ACC112 (cell line): ENCODE measurements around the gene CBFA2T2.
"Not testable (repeated sequence)": the region's sequence is repeated elsewhere in the genome, so short reads cannot be mapped to it uniquely, and the experiment has no call there.

Experiments
- H2AFZ ChIP-seq: fragments of 200-600 bp; sonication (generic); one replicate; pipeline ENCODE4 v1.6.0; 2017; ENCODE audit warnings: antibody characterized with exemption, low read length; ENCODE audit not compliant: unreplicated experiment
- H3K27ac ChIP-seq: fragments of 200-600 bp; sonication (generic); 2 replicates; pipeline ENCODE4 v1.5.1; 2014; ENCODE audit warnings: low read depth, mild to moderate bottlenecking, antibody characterized with exemption, low read length, moderate library complexity
- H3K27me3 ChIP-seq: fragments of 200-600 bp; sonication (generic); 2 replicates; pipeline ENCODE4 v1.6.1; 2014; ENCODE audit warnings: mild to moderate bottlenecking, antibody characterized with exemption, low read length, moderate library complexity, mixed read lengths; ENCODE audit not compliant: insufficient read depth
- H3K36me3 ChIP-seq: fragments of 200-600 bp; sonication (generic); 2 replicates; pipeline ENCODE4 v1.6.1; 2016; ENCODE audit warnings: mild to moderate bottlenecking, antibody characterized with exemption, low read length, moderate library complexity, mixed read lengths; ENCODE audit not compliant: insufficient read depth
- H3K4me1 ChIP-seq: fragments of 200-600 bp; sonication (generic); one replicate; pipeline ENCODE4 v1.6.1; 2016; ENCODE audit warnings: low read length, mixed read lengths; ENCODE audit not compliant: insufficient read depth, unreplicated experiment, control insufficient read depth
- H3K4me3 ChIP-seq: fragments of 200-600 bp; sonication (generic); 2 replicates; pipeline ENCODE4 v1.5.1; 2014; ENCODE audit warnings: mild to moderate bottlenecking, low read depth, low read length
- H3K79me2 ChIP-seq: fragments of 200-600 bp; sonication (generic); one replicate; pipeline ENCODE4 v1.6.0; 2016; ENCODE audit warnings: low read length; ENCODE audit not compliant: control insufficient read depth, unreplicated experiment, insufficient read depth

Gene CBFA2T2

DNA sequence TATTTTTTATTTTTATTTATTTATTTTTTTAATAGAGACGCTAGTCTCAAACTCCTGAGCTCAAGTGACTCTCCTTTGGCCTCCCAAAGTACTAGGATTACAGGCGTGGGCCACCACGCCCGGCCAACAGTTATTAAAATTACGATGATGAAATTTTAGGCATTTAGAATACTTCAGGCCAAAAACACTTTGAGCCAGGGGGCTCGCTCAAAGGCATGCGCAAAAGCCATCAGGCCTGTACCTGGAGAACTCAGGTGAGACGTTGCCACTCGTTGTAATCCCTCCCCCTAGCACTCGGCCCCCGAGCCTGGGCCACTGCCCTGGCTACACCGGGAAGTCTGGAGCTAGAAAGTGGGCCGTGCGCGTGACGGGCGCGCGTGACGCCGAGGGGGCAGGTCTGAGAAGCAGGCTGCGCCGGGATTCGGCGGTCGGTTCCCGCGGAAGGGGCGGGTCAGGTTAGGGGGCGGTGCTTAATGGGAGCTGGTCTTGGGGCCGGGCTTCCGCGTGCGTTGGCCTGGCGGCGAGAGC lies 337 bp upstream of the CBFA2T2 start:
- H3K79me2 ChIP-seq: peaks cover 14% of the 10 kb centered on the region
- H3K4me1 ChIP-seq: peaks cover 5% of the 10 kb centered on the region
- H2AFZ ChIP-seq: peak overlapping the region; percentile 92
- H3K4me3 ChIP-seq: peak overlapping the region; percentile 96
- peak overlapping the region; percentile 82 for H3K27ac ChIP-seq
- H3K36me3 ChIP-seq: no peaks in the 10 kb centered on the region
- no peaks in the 10 kb centered on the region for H3K27me3 ChIP-seq

DNA sequence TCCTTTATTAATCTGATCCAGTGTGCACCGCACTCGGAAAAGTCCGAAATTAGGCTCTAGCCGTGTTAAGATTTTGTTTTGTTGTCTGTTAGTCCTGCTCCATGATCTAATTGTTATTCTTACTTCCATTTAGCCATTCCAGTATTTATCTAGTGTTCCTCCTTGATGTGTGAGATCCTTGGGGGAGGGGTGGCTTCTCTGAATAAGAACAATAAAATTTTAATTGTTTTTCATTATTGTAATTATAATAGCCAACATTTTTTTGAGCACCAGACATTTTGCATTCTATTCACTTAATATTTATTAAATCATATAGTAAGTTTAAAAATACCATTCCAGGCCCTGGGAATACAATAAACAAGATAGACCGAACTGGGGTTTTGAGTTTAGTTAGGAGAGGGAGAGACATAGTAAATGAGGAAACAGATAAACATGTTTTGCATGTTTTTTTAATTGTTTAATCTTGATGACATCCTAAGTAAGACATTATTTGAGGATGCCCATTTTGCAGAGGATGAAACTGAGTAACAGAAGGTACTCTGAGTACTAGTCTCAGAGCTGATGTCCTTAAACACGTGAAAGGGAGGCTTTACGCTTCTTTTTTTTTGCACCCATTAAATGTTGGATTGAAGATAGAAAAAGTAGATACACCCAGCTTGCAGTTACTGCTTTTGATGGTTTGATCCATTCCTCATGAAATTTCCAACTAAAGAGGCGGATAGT lies 1.2 kb downstream of the CBFA2T2 start:
- H2AFZ ChIP-seq: no peak overlapping the region
- H3K27ac ChIP-seq: no peak overlapping the region
- H3K36me3 ChIP-seq: no peaks in the 10 kb centered on the region
- H3K4me1 ChIP-seq: peaks cover 5% of the 10 kb centered on the region
- peak overlapping the region; percentile 86 for H3K4me3 ChIP-seq
- H3K27me3 ChIP-seq: no peaks in the 10 kb centered on the region
- H3K79me2 ChIP-seq: peaks cover 14% of the 10 kb centered on the region

DNA sequence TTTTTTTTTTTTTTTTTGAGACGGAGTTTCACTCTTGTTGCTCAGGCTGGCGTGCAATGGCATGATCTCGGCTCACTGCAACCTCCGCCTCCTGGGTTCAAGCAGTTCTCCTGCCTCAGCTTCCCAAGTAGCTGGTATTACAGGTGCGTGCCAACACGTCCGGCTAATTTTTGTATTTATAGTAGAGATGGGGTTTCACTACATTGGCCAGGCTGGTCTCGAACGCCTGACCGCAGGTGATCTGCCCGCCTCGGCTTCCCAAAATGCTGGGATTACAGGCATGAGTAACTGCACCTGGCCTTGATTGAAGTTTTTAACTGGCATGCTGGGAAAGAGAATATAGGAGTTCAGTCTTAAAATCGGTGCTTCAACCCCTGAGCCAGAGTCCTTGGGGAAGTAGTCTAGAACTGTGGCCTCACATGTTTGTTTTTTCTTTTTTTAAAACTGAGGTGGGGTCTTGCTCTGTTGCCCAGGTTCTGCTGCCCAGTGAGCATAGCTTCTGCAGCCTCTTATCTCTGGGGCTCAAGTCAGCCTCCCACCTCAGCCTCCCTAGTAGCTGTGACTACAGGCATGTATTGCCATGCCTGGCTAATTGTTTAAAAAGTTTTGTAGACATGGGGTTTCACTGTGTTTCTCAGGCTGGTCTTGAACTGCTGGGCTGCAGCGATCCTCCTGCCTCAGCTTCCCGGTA lies 3.3 kb downstream of the CBFA2T2 start:
- H3K27me3 ChIP-seq: no peaks in the 10 kb centered on the region
- no peak overlapping the region for H3K4me3 ChIP-seq
- H3K36me3 ChIP-seq: no peaks in the 10 kb centered on the region
- H2AFZ ChIP-seq: no peak overlapping the region
- H3K79me2 ChIP-seq: peaks cover 14% of the 10 kb centered on the region
- H3K27ac ChIP-seq: no peak overlapping the region
- H3K4me1 ChIP-seq: peaks cover 5% of the 10 kb centered on the region

DNA sequence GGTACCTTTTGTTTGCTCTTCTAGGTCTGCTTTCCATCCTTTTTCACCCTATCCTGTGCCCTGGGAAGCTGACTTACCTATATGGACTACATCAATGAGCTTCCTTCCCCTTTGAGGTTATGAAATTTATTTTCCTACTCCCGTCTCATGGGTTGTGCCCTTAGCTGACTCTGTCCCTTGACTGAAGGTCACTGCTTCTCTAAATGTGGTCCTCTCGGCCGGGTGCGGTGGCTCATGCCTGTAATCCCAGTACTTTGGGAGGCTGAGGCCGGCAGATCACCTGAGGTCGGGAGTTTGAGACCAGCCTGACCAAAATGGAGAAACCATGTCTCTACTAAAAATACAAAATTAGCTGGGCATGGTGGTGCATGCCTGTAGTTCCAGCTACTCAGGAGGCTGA lies 6.9 kb downstream of the CBFA2T2 start:
- H3K4me1 ChIP-seq, H2AFZ ChIP-seq, H3K27ac ChIP-seq, H3K27me3 ChIP-seq, H3K36me3 ChIP-seq, H3K79me2 ChIP-seq, H3K4me3 ChIP-seq: not testable (repeated sequence)

DNA sequence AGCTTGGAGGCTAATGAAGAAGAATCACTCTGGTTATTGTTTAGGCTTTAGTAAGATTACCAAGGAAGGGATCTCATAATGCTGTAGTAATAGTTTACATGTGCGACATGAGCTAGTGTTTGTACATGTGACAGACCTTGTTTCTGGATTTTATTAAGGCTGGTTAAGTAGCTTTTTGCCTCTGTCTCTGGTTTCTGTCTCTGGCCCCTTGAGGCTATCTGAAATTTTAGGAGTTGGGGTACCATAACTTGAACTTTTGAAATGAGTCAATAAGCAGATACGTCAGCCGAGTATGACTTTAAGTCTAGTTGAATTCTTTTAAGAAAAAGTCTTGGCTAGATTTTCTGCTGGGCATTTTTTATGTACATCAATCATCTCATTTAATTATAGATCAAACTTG lies 9.5 kb downstream of the CBFA2T2 start:
- Histone ChIP-seq H3K36me3 (no peaks in the 10 kb centered on the region), H3K4me3 (no peak overlapping the region), H3K27me3 (no peaks in the 10 kb centered on the region), H3K4me1 (no peaks in the 10 kb centered on the region), H3K27ac (no peak overlapping the region), H2AFZ (no peak overlapping the region), H3K79me2 (no peaks in the 10 kb centered on the region)

DNA sequence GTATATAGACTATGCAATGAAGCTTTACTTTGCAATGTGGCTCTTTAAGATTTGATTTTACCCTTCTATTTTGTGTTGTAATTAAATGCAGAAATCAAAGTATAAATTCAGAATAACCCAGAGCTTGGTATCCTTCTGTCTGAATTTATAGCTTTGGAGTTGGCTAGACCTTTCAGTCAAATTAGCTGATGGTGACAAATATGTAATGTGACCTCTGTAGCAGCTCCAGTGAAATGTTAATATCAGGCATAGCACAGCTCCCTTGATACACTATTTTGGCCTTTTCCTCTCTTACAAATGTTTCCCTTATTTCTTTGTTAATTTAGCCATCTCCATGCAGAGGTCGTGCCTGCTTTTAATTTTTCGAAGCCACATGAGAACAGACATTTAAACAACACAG lies 11.1 kb downstream of the CBFA2T2 start:
- Histone ChIP-seq H3K27me3 (no peaks in the 10 kb centered on the region), H3K27ac (no peak overlapping the region), H3K79me2 (peaks cover 2% of the 10 kb centered on the region), H2AFZ (no peak overlapping the region), H3K4me1 (no peaks in the 10 kb centered on the region), H3K36me3 (no peaks in the 10 kb centered on the region), H3K4me3 (no peak overlapping the region)

DNA sequence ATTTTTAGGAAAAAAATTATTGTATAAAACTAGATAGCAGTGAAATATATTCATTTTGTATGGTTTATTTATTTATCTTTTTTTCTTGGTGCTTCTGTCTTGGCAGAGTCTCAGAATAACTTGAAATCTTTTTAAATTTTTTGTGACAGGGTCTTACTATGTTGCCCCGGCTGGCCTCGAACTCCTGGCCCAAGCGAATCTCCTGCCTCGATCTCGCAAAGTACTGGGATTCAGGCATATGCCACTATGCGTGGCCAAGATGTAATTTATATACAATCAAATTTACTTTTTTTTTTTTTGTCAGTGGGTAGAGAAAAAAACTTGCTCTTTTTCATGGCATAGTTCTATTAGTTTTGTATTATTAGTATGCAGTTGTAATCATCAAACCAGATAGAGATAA lies 13.7 kb downstream of the CBFA2T2 start:
- Histone ChIP-seq H3K4me3 (no peak overlapping the region), H3K27ac (no peak overlapping the region), H3K4me1 (no peaks in the 10 kb centered on the region), H3K27me3 (no peaks in the 10 kb centered on the region), H2AFZ (no peak overlapping the region), H3K36me3 (no peaks in the 10 kb centered on the region), H3K79me2 (peaks cover 2% of the 10 kb centered on the region)

DNA sequence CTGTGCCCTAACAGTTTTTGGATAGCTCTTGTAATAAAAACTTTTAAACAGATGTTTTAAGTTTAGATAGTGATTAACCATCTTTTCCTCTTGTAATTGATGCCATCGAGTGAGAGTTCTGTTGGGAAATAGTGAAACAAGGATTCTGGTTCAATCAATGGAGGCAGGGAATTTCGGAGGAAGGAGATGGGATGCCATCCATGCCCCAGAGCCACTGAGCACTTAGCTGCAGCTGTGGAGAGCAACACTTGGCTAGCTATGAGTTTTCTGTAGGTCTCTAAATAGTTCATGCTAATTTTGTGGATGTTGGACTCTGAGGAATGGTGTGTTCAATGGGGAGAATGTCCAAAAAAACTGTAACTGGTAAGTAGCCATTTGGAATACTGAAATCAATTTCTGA lies 16.7 kb downstream of the CBFA2T2 start:
- Histone ChIP-seq H3K27ac (no peak overlapping the region), H3K36me3 (no peaks in the 10 kb centered on the region), H3K79me2 (peaks cover 3% of the 10 kb centered on the region), H2AFZ (no peak overlapping the region), H3K4me1 (no peaks in the 10 kb centered on the region), H3K27me3 (no peaks in the 10 kb centered on the region), H3K4me3 (no peak overlapping the region)

DNA sequence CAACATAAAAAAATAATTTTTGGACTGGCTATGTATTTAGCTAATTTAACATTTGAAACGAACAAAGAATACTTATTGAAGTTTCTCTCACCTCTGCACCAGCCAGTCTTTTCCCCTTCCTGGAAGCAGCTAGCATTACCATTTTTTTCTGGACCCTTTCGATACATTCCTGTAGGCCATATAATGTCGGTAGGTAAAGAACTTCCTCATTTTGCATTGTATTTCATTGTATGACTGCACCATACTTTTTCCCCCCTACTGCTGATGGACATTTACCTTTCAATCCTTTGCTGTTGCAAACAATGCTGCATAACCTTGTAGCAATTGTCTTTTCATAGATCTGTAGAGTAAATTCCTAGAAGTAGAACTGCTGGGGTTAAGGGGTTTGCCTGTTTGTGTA lies 17.6 kb downstream of the CBFA2T2 start:
- Histone ChIP-seq H3K27me3 (no peaks in the 10 kb centered on the region), H3K4me1 (no peaks in the 10 kb centered on the region), H3K27ac (no peak overlapping the region), H3K36me3 (no peaks in the 10 kb centered on the region), H2AFZ (no peak overlapping the region), H3K79me2 (peaks cover 8% of the 10 kb centered on the region), H3K4me3 (no peak overlapping the region)

DNA sequence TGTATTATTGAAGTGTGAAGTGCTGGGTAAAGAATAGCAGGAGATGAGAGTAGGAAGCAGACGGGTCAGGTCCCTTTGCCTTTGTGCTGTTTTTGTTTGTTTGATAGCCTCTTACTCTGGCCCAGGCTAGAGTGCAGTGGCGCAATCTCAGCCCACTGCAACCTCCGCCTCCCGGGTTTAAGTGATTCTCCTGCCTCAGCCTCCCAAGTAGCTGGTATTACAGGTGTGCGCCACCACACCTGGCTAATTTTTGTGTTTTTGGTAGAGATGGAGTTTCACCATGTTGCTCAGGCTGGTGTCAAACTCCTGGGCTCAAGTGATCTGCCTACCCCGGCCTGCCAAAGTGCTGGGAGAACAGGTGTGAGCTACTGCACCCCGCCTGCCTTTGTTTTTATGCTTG lies 18.1 kb downstream of the CBFA2T2 start:
- not testable (repeated sequence) for H3K79me2 ChIP-seq, H3K27ac ChIP-seq, H3K4me3 ChIP-seq, H3K27me3 ChIP-seq, H2AFZ ChIP-seq, H3K36me3 ChIP-seq, H3K4me1 ChIP-seq

DNA sequence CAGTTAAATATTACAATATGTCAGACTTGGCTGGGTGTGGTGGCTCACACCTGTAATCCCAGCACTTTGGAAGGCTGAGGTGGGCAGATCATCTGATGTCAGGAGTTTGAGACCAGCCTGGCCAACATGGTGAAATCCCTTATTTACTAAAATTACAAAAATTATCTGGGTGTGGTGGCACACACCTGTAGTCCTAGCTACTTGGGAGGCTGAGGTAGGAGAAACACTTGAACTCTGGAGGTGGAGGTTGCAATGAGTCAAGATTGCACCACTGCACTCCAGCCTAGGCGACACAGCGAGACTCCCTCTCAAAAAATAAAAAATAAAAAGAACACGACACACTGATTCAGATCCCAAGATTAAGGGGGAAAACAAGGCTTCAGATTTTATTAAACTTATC lies 19.2 kb downstream of the CBFA2T2 start:
- H2AFZ ChIP-seq, H3K27me3 ChIP-seq, H3K4me1 ChIP-seq, H3K27ac ChIP-seq, H3K36me3 ChIP-seq, H3K4me3 ChIP-seq: not testable (repeated sequence)
- peaks cover 10% of the 10 kb centered on the region for H3K79me2 ChIP-seq
